Testis (tissue), 3 donors: ENCODE results near the gene NRIP1. TPM values are rescaled to one million over a fixed set of nuclear protein-coding genes. Genes with fewer than 3 reads are reported as not detected.

Experiments used
- DNase-seq: peaks from one replicate; pipeline ENCODE4 v3.0.0-alpha.2; 2019
- H3K27ac ChIP-seq, 2 donors: fragments of 200-600 bp; sonication (generic); one replicate each; pipeline ENCODE4 v1.5.1; 2019
- H3K27me3 ChIP-seq: fragments of 200-600 bp; sonication (generic); one replicate; pipeline ENCODE4 v1.5.1; 2019
- H3K36me3 ChIP-seq: fragments of 200-600 bp; sonication (generic); one replicate; pipeline ENCODE4 v1.5.1; 2017; ENCODE audit warnings: low read depth; ENCODE audit errors: missing control alignments
- H3K4me1 ChIP-seq: fragments of 200-600 bp; sonication (generic); one replicate; pipeline ENCODE4 v1.5.1; 2019
- H3K4me3 ChIP-seq, 2 donors: fragments of 200-600 bp; sonication (generic); one replicate each; pipeline ENCODE4 v1.5.1; 2017 to 2019
- H3K9me3 ChIP-seq: fragments of 200-600 bp; sonication (generic); one replicate; pipeline ENCODE4 v1.5.1; 2017
- POLR2A ChIP-seq: fragments of 450-650 bp; IDR thresholded peaks from one replicate; pipeline ENCODE4 v1.6.1; 2017; ENCODE audit warnings: antibody characterized with exemption, mild to moderate bottlenecking, moderate library complexity
- WGBS, 2 donors: methylation state at CpG; one replicate each; pipeline ENCODE4 v1.1.5; 2018; 5-methylcytosine and 5-hydroxymethylcytosine counted together
- intact Hi-C: fragments of 100-400 bp; cut with DNase I; formaldehyde crosslinking; loops from one replicate; pipeline ENCODE4 v1.15.1; 2023; ENCODE audit warnings: low total_unique reads
- polyA plus RNA-seq: library from polyadenylated mRNA; stranded (reverse); fragments of 350-450 nt; fragmentation: Illumina TruSeq; extraction: RNeasy Lipid Tissue Mini Kit (QIAGEN cat#74804); gene quantifications from one replicate; pipeline ENCODE4 v1.2.3, GENCODE V29; 2014; ENCODE audit warnings: low read depth, low replicate concordance; ENCODE audit not compliant: insufficient read depth
- total RNA-seq, 2 donors: library from RNA; depleted of rRNA; stranded (reverse); fragments of >200 nt; gene quantifications; one replicate each; pipeline ENCODE4 v1.2.3, GENCODE V29; 2016
- TF ChIP-seq, protein P1 (sequence below), 3 experiments: fragments of 450-650 bp in 2 of 3; fragments of 200-600 bp in 1 of 3; sonication (generic) in 1 of 3; IDR thresholded peaks; one replicate each; pipeline ENCODE4 v1.5.1; 2016 to 2019; ENCODE audit warnings: antibody characterized with exemption in 3 of 3, mild to moderate bottlenecking in 2 of 3, moderate library complexity in 1 of 3

NRIP1 gene
- total and polyA plus RNA-seq, 3 donors from 2014 or later: 18.0 to 36.1 (median 26.8) TPM

DNA sequence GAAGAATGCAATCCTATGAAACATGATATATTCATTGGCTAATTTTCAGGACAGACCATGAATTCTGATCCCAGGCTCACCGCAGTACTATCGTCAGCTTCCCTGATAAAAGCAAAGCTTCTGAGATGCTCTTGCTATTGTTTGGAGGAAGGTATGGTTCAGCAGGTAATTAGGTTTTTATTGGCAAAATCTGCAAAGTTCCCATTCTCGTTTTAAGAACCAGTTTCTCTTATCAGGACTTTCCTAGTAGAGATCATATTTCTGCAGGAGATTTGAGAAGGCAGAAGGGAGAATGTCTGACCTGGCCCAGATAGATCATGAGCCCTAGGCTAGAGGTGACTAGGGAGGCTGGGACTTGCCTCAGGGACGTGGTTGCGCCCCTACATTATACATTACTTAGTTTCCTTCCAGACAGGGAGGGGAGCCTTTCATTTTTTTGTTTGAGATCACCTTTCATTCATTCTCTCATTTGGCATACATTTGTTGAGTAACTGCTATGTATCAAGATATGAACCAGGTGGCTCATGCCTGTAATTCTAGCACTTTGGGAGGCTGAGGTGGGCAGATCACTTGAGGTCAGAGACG lies 108.8 kb downstream of the NRIP1 start:
- Histone ChIP-seq H3K27ac (no peak overlapping the region), H3K4me3 (no peak overlapping the region), H3K36me3 (no peaks in the 10 kb centered on the region), H3K4me1 (no peaks in the 10 kb centered on the region), H3K27me3 (no peaks in the 10 kb centered on the region), H3K9me3 (no peaks in the 10 kb centered on the region)
- no peak for TF ChIP-seq POLR2A
- TF ChIP-seq, protein P1, sequence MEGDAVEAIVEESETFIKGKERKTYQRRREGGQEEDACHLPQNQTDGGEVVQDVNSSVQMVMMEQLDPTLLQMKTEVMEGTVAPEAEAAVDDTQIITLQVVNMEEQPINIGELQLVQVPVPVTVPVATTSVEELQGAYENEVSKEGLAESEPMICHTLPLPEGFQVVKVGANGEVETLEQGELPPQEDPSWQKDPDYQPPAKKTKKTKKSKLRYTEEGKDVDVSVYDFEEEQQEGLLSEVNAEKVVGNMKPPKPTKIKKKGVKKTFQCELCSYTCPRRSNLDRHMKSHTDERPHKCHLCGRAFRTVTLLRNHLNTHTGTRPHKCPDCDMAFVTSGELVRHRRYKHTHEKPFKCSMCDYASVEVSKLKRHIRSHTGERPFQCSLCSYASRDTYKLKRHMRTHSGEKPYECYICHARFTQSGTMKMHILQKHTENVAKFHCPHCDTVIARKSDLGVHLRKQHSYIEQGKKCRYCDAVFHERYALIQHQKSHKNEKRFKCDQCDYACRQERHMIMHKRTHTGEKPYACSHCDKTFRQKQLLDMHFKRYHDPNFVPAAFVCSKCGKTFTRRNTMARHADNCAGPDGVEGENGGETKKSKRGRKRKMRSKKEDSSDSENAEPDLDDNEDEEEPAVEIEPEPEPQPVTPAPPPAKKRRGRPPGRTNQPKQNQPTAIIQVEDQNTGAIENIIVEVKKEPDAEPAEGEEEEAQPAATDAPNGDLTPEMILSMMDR (IDR thresholded peaks at IDR 0.05): no peak
- no peak for DNase-seq
- intact Hi-C loops: no loop called here
- 72 to 77% methylated on average over 6 of the region's 6 CpGs for WGBS, 2 donors

DNA sequence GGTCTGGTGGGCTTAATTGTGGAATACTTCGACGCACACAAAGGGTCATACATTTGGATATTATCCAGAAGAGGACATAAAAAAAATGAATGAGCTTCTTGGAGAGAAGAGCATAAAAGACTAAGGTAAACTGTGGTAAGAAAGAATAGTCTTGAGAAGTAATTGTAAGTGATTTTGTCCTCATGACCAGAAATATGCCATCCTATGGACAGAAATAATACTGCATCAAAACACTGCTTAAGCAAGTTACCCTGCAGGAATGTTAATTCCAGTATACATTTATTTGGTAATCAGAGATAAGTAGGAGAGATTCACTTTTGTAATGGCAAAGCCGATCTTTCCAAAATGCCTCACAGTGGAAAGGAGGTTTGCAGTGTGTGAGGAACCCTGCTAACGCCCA lies 111.9 kb downstream of the NRIP1 start:
- WGBS, 2 donors: 87 to 92% methylated on average over 4 of the region's 4 CpGs
- no peaks in the 10 kb centered on the region for H3K36me3 ChIP-seq
- no peak overlapping the region for H3K27ac ChIP-seq
- no peak overlapping the region for H3K4me3 ChIP-seq
- TF ChIP-seq POLR2A: no peak
- TF ChIP-seq, protein P1 (IDR thresholded peaks at IDR 0.05): no peak
- no peaks in the 10 kb centered on the region for H3K4me1 ChIP-seq
- no peaks in the 10 kb centered on the region for H3K27me3 ChIP-seq
- no peak for DNase-seq
- intact Hi-C loops: no loop called here
- no peaks in the 10 kb centered on the region for H3K9me3 ChIP-seq

DNA sequence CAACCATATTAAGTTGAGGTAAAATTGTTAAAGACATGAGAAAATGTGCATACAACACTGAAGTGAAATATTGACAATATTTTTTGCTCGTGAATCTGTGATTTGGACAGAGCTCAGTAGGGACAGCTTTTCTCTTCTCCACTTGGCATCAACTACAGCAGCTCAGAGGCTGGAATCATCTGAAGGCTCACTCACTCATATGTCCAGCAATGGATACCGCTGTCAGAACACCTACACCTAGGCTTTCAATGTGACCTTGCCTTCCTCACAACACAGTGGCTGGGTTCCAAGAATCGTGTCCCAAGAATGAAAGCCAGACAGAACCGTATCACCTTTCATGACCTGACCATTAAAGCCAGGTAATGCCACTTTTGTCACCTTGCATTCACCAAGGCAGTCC lies 115.2 kb downstream of the NRIP1 start:
- Histone ChIP-seq H3K4me1 (no peaks in the 10 kb centered on the region), H3K27me3 (no peaks in the 10 kb centered on the region), H3K4me3 (no peak overlapping the region), H3K36me3 (no peaks in the 10 kb centered on the region), H3K9me3 (no peaks in the 10 kb centered on the region), H3K27ac (no peak overlapping the region)
- intact Hi-C loops: no loop called here
- DNase-seq: no peak
- no peak for TF ChIP-seq POLR2A
- TF ChIP-seq, protein P1 (IDR thresholded peaks at IDR 0.05): no peak
- WGBS, 2 donors: 89 to 97% methylated on average over 4 of the region's 4 CpGs

DNA sequence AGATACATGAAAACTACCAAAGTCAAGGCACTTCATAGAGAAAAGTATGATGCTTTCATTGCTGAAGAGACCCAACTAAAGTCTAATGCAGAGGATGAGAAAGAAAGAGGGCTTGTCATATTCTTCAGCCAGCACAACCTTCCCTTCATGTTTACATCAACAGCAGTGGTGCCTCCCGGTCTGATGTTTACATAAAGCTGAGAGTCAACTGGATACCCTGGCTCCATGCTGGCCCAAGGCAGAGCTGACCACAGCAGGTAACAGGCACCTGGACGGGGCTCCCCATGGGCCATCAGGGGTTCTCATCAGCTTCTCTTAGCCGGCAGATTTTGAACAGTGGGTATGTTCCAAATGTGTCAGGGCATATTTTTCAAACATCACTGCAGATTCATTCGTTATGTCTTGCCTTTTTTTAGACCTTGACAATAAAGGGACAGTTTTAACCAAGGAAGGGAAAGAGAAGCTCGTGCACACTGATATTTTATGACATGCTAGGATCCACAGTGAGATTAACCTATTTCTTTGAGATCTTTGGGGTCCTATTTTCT lies 117.1 kb downstream of the NRIP1 start:
- WGBS, 2 donors: 66 to 81% methylated on average over 5 of the region's 5 CpGs
- no peak for TF ChIP-seq POLR2A
- TF ChIP-seq, protein P1 (IDR thresholded peaks at IDR 0.05): no peak
- intact Hi-C loops: no loop called here
- Histone ChIP-seq H3K9me3 (no peaks in the 10 kb centered on the region), H3K4me1 (no peaks in the 10 kb centered on the region), H3K27me3 (no peaks in the 10 kb centered on the region), H3K4me3 (no peak overlapping the region), H3K27ac (no peak overlapping the region), H3K36me3 (no peaks in the 10 kb centered on the region)
- no peak for DNase-seq

DNA sequence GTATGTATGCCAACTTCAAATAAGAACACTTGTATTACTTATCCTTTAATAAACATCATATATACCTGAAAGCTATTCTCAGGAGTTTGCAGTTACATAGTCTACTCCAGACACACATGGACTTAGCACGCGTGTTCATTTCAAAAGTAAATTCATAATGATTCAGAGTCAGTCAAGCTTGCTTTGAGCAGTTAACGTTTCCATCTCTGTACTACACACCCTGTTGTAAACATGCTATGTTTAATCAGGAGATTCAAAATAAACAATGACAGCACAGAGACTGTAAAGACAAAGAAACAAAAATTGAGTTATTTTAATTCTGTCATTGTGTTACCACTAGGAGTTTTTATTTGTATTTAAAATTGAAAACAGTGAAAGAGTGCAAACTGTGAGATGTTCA lies 119.6 kb downstream of the NRIP1 start:
- H3K27ac ChIP-seq: no peak overlapping the region
- no peaks in the 10 kb centered on the region for H3K27me3 ChIP-seq
- H3K4me3 ChIP-seq: no peak overlapping the region
- no peaks in the 10 kb centered on the region for H3K9me3 ChIP-seq
- no peak for TF ChIP-seq POLR2A
- TF ChIP-seq, protein P1 (IDR thresholded peaks at IDR 0.05): no peak
- intact Hi-C loops: no loop called here
- no peaks in the 10 kb centered on the region for H3K36me3 ChIP-seq
- no peaks in the 10 kb centered on the region for H3K4me1 ChIP-seq
- DNase-seq: no peak
- 87 to 92% methylated on average over 3 of the region's 3 CpGs for WGBS, 2 donors
